HG03135 (cell line): ENCODE data around the gene ZNF775.
A peak's percentile ranks its signal among the peaks of the same experiment; 100 is the strongest.

Source experiments
- ATAC-seq: cut with Tn5 transposase; IDR thresholded peaks from one replicate; pipeline ENCODE4 v1.9.1; 2021; ENCODE audit warnings: mild to moderate bottlenecking, moderate library complexity; ENCODE audit not compliant: unreplicated experiment

Gene ZNF775

DNA sequence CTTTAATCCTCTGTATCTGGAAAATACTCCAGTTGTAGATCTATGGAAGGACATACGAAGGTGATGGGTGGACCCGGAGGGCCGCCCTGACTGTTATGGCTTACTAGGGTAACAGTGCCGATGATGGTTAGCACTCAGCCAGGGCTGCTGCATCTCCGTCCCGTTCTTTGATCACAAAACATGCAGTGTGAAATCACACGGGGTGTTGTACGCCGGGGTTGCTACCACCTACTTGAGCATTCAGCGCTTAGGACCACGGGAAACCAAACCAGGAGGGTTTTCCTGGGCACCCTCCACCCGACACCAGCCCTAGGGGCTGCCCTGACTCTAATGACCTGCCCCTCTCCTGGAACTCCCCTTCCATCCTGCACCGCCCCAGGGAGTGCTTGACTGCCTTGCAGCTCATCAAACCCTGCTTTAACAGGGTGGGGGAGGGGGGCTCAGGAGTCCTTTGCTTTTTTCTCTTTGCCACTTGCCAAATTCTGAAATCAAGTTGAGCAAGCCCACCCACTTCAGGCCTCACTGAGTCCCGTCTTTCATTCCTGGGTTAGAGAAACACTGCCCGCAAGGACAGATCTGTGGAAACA, 20.4 kb downstream of the ZNF775 start:
- ATAC-seq = no peak

DNA sequence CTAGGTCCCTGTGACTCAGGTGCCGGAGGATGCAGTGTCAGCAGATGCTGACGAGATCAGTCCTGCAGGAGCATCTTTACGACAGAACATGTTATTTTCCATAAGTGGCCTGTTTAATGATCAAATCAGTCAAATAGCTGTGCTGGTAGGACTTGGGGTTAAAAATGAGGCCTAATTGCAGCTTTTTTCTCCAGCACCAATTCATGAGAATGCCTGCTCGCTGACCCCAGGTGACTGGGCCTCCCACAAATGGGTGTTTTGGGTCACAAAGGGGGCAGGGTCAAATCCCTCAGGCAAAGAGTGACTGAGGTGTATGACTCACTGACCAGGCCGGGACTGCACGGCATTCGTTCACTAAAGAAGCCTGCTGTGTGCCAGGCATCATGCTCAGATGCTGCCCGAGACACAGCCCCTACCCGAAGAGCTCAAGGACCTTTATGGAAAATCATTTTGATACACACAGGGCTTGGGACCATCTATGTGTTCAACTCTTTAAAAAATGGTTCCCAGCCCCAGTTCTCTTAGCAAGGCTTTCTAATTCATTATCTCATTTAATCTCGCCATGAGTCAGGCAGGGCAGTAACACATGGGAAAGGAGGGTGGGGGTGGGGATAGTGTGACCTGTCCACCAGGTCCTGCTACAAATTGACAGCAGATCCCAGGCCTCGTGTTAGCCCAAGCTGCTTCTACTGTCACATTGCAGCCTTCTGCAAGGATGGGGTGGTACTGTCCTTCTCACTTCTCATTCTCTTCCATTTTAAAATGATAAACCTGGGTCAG, 21.1 kb downstream of the ZNF775 start:
- no peak for ATAC-seq

DNA sequence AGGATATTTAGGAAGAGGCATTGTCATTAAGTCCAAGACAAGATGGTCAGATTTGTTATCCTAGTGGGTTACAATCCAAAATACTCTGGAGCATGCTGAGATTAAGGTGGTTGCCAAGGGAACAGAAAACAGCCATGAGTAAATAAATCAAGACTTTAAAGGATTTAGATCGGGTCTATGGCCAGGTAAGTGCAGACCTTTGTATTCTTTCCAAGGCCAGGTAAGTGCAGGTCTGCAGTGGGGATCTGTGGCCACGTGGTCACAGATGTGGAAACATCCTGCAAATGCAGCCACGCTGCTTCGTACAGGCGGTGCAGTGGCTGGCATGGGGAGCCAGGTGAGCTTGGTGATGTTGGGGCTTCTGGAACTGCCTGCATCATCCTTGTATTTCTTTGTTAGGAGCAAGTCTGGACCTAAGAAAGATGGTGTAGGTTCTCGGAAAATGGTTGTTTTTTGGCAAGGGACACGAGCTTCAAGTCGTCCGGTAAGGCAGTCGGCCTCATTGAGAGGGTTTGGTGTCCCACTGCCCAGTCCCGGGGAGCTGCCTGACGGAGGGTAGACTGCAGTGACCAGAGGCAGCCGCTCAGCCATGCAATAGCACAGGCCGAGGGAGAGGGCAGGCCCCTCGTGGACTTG, 21.8 kb downstream of the ZNF775 start:
- ATAC-seq = no peak

DNA sequence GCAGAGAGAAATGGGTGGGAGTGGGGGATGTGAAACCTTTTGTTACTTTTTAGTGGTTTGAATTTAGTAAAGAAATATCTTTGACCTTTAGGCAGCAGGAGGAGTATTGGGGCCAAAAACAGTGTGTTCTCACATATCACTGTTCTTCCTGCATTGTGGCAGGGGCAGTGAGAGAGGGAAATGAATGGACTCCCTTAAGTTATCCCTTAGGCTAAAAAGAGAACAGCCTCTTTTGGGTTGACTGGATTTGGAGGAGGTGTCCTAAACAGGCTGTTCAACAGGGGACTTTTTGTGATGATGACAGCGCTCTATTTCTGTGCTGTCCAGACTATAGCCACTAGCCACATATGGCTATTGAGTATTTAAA, 22.3 kb downstream of the ZNF775 start:
- no peak for ATAC-seq

DNA sequence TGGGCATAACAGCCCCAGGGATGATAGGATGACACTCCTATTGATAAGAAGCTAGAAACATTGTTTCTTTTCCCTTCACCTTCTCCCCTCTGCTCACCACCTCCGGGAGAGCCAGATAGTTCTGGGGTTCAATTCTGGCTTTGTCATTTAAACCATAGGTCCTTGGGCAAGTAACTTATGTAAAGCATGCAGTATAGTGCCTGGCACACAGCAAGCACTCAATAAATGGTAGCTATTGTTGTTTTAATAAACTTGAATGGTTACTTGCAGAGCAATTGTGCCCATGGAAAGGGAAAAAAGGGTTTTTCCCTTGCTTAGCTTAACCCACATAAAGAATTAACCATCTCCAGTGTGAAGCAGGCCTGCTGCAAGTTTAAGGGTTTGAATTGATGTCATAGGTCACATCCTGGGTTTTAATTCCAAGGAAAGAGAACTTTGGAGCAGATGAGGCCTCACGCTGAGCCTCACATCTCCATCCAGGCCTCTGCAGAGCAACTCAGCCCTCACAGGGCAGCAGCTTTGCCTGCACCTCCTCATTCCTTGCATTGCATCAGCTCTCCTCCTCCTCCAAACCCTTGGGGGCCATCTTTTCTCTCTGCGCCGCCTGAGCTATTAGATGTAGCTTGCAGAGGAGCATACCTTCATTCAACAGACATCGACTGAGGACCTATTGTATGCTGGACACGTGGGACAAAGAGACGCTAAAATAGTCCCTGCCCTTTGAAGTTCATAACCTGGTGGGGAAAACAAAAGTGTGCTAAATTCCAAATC, 22.9 kb downstream of the ZNF775 start:
- no peak for ATAC-seq

DNA sequence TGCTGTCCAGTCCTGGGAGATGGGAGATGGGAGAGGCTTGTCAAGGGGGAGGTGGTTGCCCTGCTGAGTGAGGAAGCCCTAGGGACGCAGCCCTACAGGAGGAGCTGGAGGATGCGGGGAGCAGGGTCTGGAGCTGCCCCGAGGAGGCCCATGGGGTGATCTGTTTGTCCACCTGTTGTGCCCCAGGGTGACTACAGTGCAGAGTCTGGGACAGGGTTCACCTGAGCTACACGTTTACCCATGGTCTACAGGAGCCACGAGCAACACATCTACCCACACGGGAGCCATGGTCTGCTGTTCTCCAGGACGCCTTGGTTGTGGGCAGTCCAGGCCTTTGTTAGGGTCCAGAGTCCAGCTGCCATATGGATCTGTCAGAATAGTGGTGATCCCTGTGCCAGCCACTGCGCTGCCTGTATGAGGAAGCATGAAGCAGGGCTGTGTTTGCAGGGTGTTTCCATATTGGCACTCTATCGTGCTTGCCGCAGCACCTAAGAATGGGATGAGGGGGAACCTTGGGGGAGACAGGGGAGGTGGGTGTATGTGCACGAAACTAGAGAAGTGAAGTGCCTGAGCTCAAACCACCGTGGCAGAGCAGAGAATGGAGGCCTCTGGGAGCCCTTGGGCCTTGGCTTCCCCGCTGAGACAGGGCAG, 23.7 kb downstream of the ZNF775 start:
- no peak for ATAC-seq

DNA sequence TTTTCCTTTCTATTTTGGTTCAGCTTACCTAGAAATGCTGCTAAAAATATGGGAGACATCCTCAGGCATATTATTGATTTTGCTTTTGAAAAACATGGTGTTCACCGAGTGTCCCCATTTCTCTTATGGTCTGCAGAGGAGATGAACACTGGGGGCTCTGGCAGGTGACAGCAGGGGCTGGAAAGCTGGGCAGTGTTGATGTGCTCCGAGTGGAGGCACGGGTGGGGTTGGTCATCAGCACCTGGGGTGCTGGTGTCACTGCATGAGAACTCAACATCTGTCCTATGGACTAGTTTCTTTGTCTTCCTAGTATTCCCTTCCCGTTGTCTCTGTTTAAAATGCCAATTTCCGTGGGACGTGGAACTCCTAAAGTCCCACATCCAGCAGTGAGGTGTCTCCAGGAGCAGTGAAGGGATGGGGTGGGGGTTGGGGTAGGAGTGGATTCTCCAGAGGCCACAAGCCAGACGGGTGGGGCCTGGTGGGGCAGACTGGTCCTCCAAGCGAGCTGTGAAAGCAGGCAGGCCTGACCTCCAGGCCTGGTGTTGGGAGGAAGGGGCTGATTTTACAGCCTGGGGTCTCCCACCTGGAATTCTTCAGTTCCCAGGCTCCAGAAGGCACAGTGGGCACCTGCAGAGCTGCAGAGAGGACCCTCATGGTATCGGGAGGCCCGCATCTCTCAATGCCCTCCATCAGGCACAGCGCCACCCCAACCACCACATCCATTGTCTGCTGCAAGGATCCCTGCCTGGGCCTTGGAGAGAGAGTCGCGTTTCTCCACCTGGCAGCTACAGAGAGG, 24.4 kb downstream of the ZNF775 start:
- no peak for ATAC-seq

DNA sequence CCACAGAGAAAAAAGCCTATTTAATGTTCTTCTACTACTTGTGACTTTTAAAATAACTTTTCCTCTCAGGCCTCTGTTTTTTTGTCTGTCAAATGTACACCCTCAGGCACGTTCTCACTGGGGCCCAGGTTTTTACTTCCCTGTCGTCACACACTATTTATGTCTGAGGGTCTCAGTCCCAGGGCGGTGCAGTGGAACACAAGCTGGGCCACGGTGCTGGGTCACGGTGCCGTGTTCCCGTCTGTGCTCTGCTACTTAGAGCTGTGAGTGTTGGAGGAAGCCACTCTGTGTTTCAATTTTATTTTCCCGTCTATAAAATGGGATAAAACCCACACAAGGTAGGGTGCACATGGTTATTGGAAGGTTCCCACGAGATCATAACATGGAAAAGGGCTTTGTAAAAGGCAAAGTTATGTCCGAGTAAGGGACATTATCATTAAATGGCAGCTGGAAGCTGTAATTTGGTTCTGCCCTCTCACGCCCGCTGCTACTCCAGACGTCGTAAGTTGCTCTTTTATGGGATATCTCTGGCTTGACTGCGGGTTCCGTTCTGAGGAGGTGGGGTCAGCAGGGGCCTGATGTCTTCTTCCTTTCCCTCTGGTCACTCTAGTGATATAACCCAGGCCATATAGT, 25.2 kb downstream of the ZNF775 start:
- no peak for ATAC-seq

DNA sequence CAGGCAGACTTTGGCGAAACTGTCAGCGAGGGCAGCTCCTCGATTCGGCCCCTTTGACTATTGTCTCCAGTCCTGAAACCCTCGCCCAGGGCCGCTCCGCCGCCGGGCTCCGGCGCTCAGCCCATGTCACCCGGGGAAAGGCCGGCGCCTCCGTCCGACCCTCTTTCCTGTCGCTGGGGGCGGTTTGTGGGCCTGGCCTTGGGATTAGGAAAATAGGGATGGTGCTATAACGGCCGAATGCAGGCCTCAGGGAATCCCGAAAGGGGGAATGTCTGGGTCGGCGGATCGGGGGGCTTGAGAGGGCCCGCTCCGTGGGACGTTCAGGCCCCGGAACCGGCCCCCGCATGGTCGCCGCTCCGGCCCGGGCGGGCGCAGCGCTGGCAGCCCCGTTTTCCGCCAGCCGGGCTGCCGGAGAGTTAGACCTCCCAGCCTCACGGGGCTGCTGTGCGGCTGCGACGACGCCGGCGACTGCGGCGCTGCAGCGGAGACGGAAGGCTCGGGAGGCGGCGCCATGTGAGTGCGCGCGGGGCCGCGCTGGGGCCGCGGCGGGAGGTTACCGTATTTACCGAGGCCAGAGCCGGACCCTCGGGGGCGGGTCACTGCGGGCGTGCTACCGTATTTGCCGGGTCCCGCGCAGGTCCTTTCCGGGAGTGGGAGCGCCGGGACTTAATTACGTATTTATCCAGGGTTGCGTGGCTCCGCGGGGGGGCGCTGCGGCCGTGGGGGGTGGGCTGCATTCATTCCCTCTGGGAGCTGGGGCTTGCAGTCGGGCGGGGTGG, 25.9 kb downstream of the ZNF775 start:
- ATAC-seq = peak; percentile 43

DNA sequence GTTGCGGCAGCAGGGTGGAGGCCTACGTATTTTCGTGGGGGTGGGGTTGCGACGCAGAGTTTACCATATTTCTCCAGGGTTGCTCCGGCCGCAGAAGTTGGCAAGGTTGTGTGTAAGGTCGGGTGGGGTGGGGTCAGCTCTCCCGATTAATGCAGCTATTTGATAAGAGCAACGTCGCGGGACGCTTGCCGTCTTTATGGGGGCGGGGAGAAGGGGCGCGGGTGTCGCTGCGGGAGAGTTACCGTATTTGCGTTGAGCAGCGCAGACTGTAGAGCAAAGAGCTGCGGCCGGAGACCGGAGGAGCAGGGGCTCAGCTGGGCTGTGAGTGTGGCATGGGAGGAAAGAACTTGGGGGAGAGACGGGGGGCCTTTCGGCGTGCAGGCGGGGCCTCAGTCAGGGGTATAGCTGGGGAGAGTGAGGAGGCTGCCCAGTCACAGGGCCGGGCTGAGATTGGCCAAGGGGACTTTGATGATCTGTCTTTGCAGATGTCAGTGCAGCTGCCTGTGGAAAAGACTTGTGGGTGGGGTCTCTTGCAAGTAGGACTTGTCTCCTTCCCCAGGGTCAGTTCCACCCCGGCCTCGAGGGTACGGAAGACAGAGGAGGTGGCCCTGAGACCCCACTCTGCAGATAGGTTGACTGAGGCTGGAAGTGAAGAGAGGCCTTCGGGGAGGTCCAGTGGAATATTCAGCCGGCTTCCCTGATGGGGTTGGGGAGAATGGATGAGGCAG, 26.6 kb downstream of the ZNF775 start:
- no peak for ATAC-seq

DNA sequence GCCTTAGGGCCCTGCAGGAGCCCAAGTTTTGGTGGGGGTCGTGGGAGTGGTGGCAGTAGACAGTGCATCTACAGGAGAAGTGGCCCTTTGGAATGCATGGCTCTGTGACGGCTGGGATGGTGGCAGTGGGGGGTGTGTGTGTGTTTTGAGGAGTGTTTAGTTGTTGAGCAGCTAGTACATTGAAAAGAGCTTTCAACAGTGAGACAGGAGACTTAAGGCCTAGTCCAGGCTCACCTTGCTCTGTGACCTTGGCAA, 27.1 kb downstream of the ZNF775 start:
- no peak for ATAC-seq

DNA sequence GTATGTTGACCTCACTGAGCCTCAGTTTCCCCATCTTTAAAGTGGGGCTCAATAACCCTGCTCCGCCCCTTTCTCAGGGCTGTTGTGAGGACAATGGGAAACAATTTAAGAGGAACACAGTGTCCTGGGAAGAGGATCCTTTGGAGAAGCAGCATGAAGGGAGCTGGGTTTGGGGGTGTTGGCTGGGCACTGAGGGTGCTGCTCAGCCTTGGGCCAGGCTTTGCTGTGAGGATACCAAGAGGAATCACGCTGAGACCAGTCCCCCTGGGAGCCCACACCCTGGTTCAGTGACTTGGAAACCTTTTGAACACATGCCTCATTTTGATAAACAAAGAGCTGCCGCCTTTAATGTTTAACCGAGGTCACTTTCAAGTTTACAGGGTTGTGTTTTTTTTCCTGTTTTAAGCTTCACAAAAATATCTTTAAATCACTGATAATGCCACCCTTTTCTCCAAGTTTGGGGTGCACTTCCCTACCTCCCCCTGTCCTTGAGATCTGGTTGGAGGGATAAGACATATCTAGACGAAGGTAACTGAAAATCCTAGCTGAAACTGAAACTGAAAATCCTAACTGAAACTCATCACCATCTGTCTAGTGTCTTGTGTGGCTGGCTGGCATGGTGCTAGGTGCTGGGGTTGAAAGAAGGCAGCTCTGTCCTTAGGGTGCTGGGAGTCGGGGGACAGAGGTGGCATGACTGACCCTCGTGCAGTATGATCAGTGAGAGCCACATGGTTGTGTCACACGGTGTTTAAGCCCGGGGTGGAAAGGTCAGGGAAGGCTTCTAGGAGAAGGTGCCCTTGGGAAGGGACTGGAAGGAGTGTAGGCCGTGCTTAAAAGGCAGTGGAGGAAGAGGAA, 27.7 kb downstream of the ZNF775 start:
- ATAC-seq = peak; percentile 53

DNA sequence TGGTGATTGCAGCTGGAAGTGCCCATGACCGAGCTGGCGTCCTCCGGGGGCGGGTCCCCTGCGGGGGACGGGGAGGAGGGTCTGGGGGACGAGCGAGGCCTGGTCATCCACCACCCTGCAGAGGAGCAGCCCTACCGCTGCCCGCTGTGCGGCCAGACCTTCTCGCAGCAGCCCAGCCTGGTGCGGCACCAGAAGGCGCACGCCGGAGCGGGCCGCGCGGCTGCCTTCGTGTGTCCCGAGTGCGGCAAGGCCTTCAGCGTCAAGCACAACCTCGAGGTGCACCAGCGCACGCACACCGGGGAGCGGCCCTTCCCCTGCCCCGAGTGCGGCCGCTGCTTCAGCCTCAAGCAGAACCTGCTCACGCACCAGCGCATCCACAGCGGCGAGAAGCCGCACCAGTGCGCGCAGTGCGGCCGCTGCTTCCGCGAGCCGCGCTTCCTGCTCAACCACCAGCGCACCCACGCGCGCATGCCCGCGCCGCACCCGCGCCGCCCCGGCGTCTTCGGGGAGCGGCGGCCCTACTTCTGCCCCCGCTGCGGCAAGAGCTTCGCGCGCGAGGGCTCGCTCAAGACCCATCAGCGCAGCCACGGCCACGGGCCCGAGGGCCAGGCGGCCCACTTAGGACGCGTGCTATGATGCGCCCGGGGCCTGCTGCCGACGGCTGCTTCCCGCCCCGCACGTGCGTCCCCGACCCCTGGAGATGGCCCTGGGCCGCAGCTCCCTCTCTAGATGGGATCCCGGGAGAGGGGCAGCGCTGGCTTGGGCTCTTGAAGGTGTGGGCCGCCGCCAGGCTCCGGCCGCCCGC, 28.7 kb downstream of the ZNF775 start:
- no peak for ATAC-seq

DNA sequence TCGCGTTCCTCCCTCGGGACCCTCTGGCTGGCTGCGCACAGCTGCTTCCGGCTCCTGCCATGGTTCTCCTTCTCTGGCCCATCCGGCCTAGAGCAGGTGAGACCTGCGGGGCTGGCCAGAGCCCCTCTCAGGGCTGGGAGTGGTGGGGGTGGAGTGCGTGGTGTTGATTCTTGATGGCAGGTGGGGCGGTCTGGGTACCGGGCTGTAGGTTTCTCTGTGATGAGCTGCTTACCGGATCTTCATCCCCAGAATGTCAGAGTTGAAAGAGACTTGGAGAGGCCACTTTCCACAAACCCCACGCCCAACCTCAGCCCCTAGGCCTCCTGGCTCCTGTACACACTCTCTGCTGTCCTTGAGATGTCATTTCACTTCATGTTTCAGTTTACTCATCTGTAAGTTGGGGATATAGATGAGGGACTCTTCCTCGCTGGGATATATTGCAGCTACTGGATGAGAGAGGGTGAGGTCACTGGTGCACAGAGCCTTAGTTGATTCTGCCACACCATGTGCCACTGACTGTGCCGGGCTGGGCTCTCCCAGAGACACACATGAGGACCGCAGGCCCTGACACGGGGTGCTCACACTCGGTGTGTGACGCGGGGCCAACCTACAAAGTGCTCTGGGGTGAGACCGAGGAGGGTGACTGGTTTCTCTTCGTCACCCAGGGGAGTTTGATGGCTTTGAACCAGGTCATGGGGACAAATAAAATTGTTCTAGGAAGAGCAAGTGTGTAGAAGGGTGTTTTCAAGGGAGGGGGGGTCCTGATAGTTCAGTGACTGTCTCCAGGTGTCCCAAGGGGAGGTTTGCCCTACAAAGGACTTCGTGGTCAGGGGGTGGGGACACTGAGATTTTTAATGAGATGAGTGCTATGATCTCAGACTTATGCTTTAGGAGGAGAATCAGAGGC, 29.5 kb downstream of the ZNF775 start:
- ATAC-seq = peak; percentile 31

DNA sequence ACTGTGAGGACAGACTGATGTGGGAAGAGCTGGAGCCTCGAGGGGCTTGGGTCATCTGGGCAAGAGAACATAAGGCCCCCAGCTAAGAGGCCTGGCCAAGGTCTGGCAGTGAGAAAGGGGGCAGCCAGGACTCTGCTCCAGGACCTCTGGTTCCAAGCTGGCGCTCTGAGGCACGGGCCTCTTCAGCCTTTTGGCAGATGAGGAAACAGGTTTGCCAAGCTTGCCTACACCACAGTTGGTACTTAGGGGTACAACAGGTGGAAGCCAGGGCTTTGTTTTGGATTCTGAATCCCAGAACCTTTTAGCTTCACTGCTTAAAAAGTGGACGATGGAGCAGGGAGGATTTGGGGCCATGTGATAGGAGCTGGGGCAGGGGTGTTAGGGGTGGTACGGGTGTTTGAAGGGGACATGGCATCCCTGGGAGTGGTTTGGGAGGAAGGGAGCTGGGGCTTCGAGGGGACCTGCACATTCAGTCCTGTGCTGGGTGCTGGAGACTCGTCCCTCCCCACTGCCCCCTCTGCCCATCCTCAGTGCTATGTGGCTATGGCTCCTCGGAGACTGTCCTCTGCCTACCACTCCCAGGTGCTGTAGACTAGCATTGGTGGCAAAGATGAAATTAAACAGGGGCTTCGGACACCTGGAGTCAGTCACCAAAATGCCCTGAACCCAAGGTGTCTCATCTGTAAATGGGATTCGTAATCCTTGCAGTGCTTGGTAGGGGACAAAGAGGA, 30.3 kb downstream of the ZNF775 start:
- no peak for ATAC-seq
